Measurements from ENCODE around the gene ANKRD28.

ANKRD28 gene

GRCh38 chr3:15660055-15660935 is 137.5 kb downstream of the ANKRD28 start:
- no peak for DNase-seq (ENCODE audit: low spot score)

GRCh38 chr3:15659254-15659975 is 138.4 kb downstream of the ANKRD28 start:
- DNase-seq (ENCODE audit: low spot score), result no peak

- no peak for DNase-seq (ENCODE audit: low spot score)
Observed at GRCh38 chr3:15657016-15657415, 140.8 kb downstream of the ANKRD28 start.

- DNase-seq (ENCODE audit: low spot score), result no peak
Observed at GRCh38 chr3:15656342-15656741, 141.4 kb downstream of the ANKRD28 start.

GRCh38 chr3:15654891-15655290 is 142.9 kb downstream of the ANKRD28 start:
- DNase-seq (ENCODE audit: low spot score), result no peak

GRCh38 chr3:15654127-15654526 is 143.7 kb downstream of the ANKRD28 start:
- DNase-seq (ENCODE audit: low spot score), result no peak

GRCh38 chr3:15653321-15653720 is 144.5 kb downstream of the ANKRD28 start:
- DNase-seq (ENCODE audit: low spot score), result no peak

GRCh38 chr3:15651396-15651795 is 146.4 kb downstream of the ANKRD28 start:
- DNase-seq (ENCODE audit: low spot score), result no peak

GRCh38 chr3:15649858-15650257 is 147.9 kb downstream of the ANKRD28 start:
- peak; percentile 57 for DNase-seq (ENCODE audit: low spot score)

- no peak for DNase-seq (ENCODE audit: low spot score)
Observed at GRCh38 chr3:15649341-15649740, 148.4 kb downstream of the ANKRD28 start.

- peak; percentile 91 for DNase-seq (ENCODE audit: low spot score)
Observed at GRCh38 chr3:15647611-15648167, 150.1 kb downstream of the ANKRD28 start.

GRCh38 chr3:15646851-15647511 is 150.8 kb downstream of the ANKRD28 start:
- DNase-seq (ENCODE audit: low spot score), result peak; percentile 51

- no peak for DNase-seq (ENCODE audit: low spot score)
Observed at GRCh38 chr3:15645740-15646501, 151.9 kb downstream of the ANKRD28 start.

- DNase-seq (ENCODE audit: low spot score), result no peak
Observed at GRCh38 chr3:15645246-15645645, 152.5 kb downstream of the ANKRD28 start.

GRCh38 chr3:15638891-15639262 is 158.9 kb downstream of the ANKRD28 start:
- no peak for DNase-seq (ENCODE audit: low spot score)

GRCh38 chr3:15638193-15638890 is 159.4 kb downstream of the ANKRD28 start:
- no peak for DNase-seq (ENCODE audit: low spot score)

GRCh38 chr3:15637131-15637951 is 160.4 kb downstream of the ANKRD28 start:
- DNase-seq (ENCODE audit: low spot score), result no peak

GRCh38 chr3:15636028-15636709 is 161.6 kb downstream of the ANKRD28 start:
- no peak for DNase-seq (ENCODE audit: low spot score)

GRCh38 chr3:15635121-15635661 is 162.6 kb downstream of the ANKRD28 start:
- no peak for DNase-seq (ENCODE audit: low spot score)
